Stomach (tissue), 9 donors: Measurements from ENCODE around the gene KIF3B. TPM values are rescaled to one million over a fixed set of nuclear protein-coding genes. Genes with fewer than 3 reads are reported as not detected.

ENCODE experiments used
- DNase-seq, 2 donors: peaks; one replicate each; pipeline versions ENCODE4 v3.0.0 to v3.0.0-alpha.2; 2013 to 2019
- H3K27ac ChIP-seq, 5 donors: fragments of 200-600 bp in 4 of 5; sonication (generic) in 4 of 5; one replicate each; pipeline ENCODE4 v1.5.1; 2013 to 2019; ENCODE audit warnings: mild to moderate bottlenecking in 1 of 5, moderate library complexity in 1 of 5
- H3K27me3 ChIP-seq, 3 donors: fragments of 200-600 bp; sonication (generic); one replicate each; pipeline ENCODE4 v1.5.1; 2017 to 2019; ENCODE audit warnings: mixed run types in 1 of 3
- H3K36me3 ChIP-seq, 4 donors: fragments of 200-600 bp; sonication (generic); 1 replicate in 3 of 4; 2 replicates in 1 of 4; pipeline ENCODE4 v1.5.1; 2016 to 2019
- H3K4me1 ChIP-seq, 4 donors: fragments of 200-600 bp; sonication (generic); one replicate each; pipeline ENCODE4 v1.5.1; 2016 to 2019
- H3K4me3 ChIP-seq, 4 donors: fragments of 200-600 bp; sonication (generic) in 3 of 4; one replicate each; pipeline ENCODE4 v1.5.1; 2016 to 2019; ENCODE audit warnings: mild to moderate bottlenecking in 1 of 4
- H3K9me3 ChIP-seq, 4 donors: fragments of 200-600 bp; sonication (generic); one replicate each; pipeline ENCODE4 v1.5.1; 2016 to 2019
- CTCF ChIP-seq, 7 experiments: fragments of 450-650 bp in 4 of 7; fragments of 200-600 bp in 3 of 7; sonication (generic) in 3 of 7; IDR thresholded peaks; one replicate each; pipeline ENCODE4 v1.5.1; 2016 to 2019; ENCODE audit warnings: antibody characterized with exemption in 7 of 7, control low read depth in 2 of 7, mild to moderate bottlenecking in 1 of 7
- EP300 ChIP-seq: sonication (generic); formaldehyde crosslinking; IDR thresholded peaks from one replicate; pipeline ENCODE4 v1.6.1; 2017; ENCODE audit warnings: antibody characterized with exemption
- POLR2A ChIP-seq, 4 donors: fragments of 450-650 bp; IDR thresholded peaks; one replicate each; pipeline ENCODE4 v1.6.1; 2016; ENCODE audit warnings: antibody characterized with exemption in 4 of 4, control low read depth in 2 of 4, mild to moderate bottlenecking in 1 of 4, moderate library complexity in 1 of 4
- POLR2AphosphoS5 ChIP-seq, 3 donors: sonication (generic); formaldehyde crosslinking; IDR thresholded peaks; one replicate each; pipeline ENCODE4 v1.6.1; 2016; ENCODE audit warnings: antibody characterized with exemption in 3 of 3
- WGBS, 5 donors: extraction: QIAGEN DNeasy Blood & Tissue Kit in 3 of 5; methylation state at CpG; one replicate each; pipeline versions ENCODE4 v1.1.5 to v1.1.7; 2013 to 2018; 5-methylcytosine and 5-hydroxymethylcytosine counted together
- intact Hi-C: fragments of 100-400 bp; cut with DNase I; formaldehyde crosslinking; loops from one replicate; pipeline ENCODE4 v1.15.1; 2023; ENCODE audit warnings: low total_unique reads
- polyA plus RNA-seq, 3 donors: library from polyadenylated mRNA; stranded (reverse); fragments of 200-250 nt; gene quantifications; one replicate each; pipeline ENCODE4 v1.2.3, GENCODE V29; 2013
- total RNA-seq, 5 donors: library from RNA; depleted of rRNA; stranded (reverse); fragments of >200 nt; gene quantifications; one replicate each; pipeline versions ENCODE4 v1.1.0 to v1.2.3, GENCODE V29; 2014 to 2016
- donor health status: healthy with polysubstance abuse.
- donor health status: Bipolar disorder and iron deficiency.
- donor health status: healthy.

KIF3B gene
- total and polyA plus RNA-seq, 8 donors: 5.3 to 29.1 (median 21.0) TPM

GRCh38 chr20:32234135-32234808, 43.2 kb upstream of the KIF3B start:
- no peak overlapping the region for H3K4me3 ChIP-seq
- H3K4me1 ChIP-seq: peaks cover under 1 to 30% (median 11%) of the 10 kb centered on the region in 4 donors
- no peak overlapping the region for H3K27ac ChIP-seq
- H3K9me3 ChIP-seq: no peaks in the 10 kb centered on the region
- intact Hi-C loops: no loop called here
- H3K27me3 ChIP-seq: no peaks in the 10 kb centered on the region
- peaks cover 15 to 79% (median 72%) of the 10 kb centered on the region in 4 donors for H3K36me3 ChIP-seq
- no peak for DNase-seq
- WGBS, 5 donors: 91 to 96% (median 95%) methylated on average over 13 of the region's 13 CpGs
- TF ChIP-seq POLR2AphosphoS5 (IDR thresholded peaks at IDR 0.05) (no peak), EP300 (no peak), POLR2A (IDR thresholded peaks at IDR 0.05) (no peak)

- H3K27me3 ChIP-seq: no peaks in the 10 kb centered on the region
- H3K4me3 ChIP-seq: no peak overlapping the region
- H3K27ac ChIP-seq: no peak overlapping the region
- WGBS, 5 donors: 49 to 84% (median 63%) methylated on average over 6 of the region's 6 CpGs
- no peak for DNase-seq
- peaks cover 15 to 68% (median 63%) of the 10 kb centered on the region in 4 donors for H3K36me3 ChIP-seq
- TF ChIP-seq EP300 (no peak), POLR2AphosphoS5 (IDR thresholded peaks at IDR 0.05) (no peak), CTCF (IDR thresholded peaks at IDR 0.05) (no peak), POLR2A (IDR thresholded peaks at IDR 0.05) (no peak)
- no peaks in the 10 kb centered on the region for H3K9me3 ChIP-seq
- intact Hi-C loops: no loop called here
- H3K4me1 ChIP-seq: peaks cover 0 to 24% (median 9%) of the 10 kb centered on the region in 4 donors
These were observed 42.0 kb upstream of the KIF3B start for GRCh38 chr20:32235331-32236047.

GRCh38 chr20:32236048-32236533, 41.4 kb upstream of the KIF3B start:
- intact Hi-C loops: no loop called here
- no peak overlapping the region for H3K27ac ChIP-seq
- no peaks in the 10 kb centered on the region for H3K9me3 ChIP-seq
- no peak overlapping the region for H3K4me3 ChIP-seq
- no peak for TF ChIP-seq POLR2AphosphoS5 (IDR thresholded peaks at IDR 0.05)
- H3K36me3 ChIP-seq: peaks cover 15 to 62% (median 57%) of the 10 kb centered on the region in 4 donors
- no peak for DNase-seq
- no peaks in the 10 kb centered on the region for H3K27me3 ChIP-seq
- peaks cover 0 to 24% (median 9%) of the 10 kb centered on the region in 4 donors for H3K4me1 ChIP-seq
- 81 to 95% (median 89%) methylated on average over 3 of the region's 3 CpGs for WGBS, 5 donors

DNA sequence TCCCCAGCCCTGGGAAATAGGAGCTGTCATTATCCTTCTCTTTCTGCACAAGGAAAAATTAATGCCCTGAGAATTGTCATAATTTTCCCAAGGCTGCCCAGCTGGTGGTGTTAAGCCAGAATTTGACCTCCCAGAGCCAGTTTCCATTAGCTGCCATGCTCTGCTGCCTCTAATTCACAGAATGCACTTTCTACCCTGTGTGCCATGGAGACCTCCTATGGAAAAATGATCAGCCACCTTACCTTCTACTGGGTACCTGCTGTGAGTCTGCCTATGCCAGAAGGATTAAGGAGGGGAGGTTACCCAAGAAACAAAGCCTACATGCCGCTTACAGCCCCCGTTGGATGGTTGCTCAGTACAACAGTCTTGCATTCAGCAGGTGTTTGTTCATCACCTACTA, 40.6 kb upstream of the KIF3B start:
- intact Hi-C loops: no loop called here
- DNase-seq: no peak
- no peaks in the 10 kb centered on the region for H3K9me3 ChIP-seq
- H3K36me3 ChIP-seq: peaks cover 15 to 55% (median 50%) of the 10 kb centered on the region in 4 donors
- 92 to 100% (median 97%) methylated on average over 2 of the region's 2 CpGs for WGBS, 5 donors
- no peak overlapping the region for H3K27ac ChIP-seq
- H3K4me3 ChIP-seq: no peak overlapping the region
- peaks cover 0 to 24% (median 9%) of the 10 kb centered on the region in 4 donors for H3K4me1 ChIP-seq
- H3K27me3 ChIP-seq: no peaks in the 10 kb centered on the region
- no peak for TF ChIP-seq EP300
- TF ChIP-seq POLR2AphosphoS5 (IDR thresholded peaks at IDR 0.05): no peak
- no peak for TF ChIP-seq CTCF (IDR thresholded peaks at IDR 0.05)
- no peak for TF ChIP-seq POLR2A (IDR thresholded peaks at IDR 0.05)

- WGBS, 5 donors: 82 to 95% (median 88%) methylated on average over 6 of the region's 6 CpGs
- Histone ChIP-seq H3K4me1 (peaks cover 0 to 18% (median 9%) of the 10 kb centered on the region in 4 donors), H3K27ac (no peak overlapping the region), H3K4me3 (no peak overlapping the region), H3K9me3 (no peaks in the 10 kb centered on the region), H3K36me3 (peaks cover 14 to 49% (median 44%) of the 10 kb centered on the region in 4 donors), H3K27me3 (no peaks in the 10 kb centered on the region)
- TF ChIP-seq CTCF (IDR thresholded peaks at IDR 0.05) (no peak), POLR2AphosphoS5 (IDR thresholded peaks at IDR 0.05) (no peak)
- no peak for DNase-seq
- intact Hi-C loops: no loop called here
These were observed 40.0 kb upstream of the KIF3B start for GRCh38 chr20:32237419-32237818.
